Tibial nerve (tissue), 4 donors: ENCODE measurements around the gene OR2C1.

ENCODE experiments used
- CTCF ChIP-seq, 5 experiments: fragments of 200-600 bp in 3 of 5; fragments of 450-650 bp in 2 of 5; sonication (generic) in 3 of 5; IDR thresholded peaks; one replicate each; pipeline ENCODE4 v1.5.1; 2016 to 2019; ENCODE audit warnings: antibody characterized with exemption in 5 of 5, mild to moderate bottlenecking in 3 of 5, moderate library complexity in 2 of 5
- EP300 ChIP-seq, 2 donors: sonication (generic); formaldehyde crosslinking; IDR thresholded peaks; one replicate each; pipeline ENCODE4 v1.6.1; 2017; ENCODE audit warnings: antibody characterized with exemption in 2 of 2, mild to moderate bottlenecking in 1 of 2

- TF ChIP-seq CTCF (IDR thresholded peaks at IDR 0.05) (no peak), EP300 (IDR thresholded peaks at IDR 0.05) (no peak)
These were observed 7.2 kb downstream of the OR2C1 start for GRCh38 chr16:3362931-3363330.
